Endothelial cell of umbilical vein (primary cell): ENCODE data around the gene ZYX. TPM values are rescaled to one million over a fixed set of nuclear protein-coding genes. Genes with fewer than 3 reads are reported as not detected.

Source experiments
- BruUV-seq: library from RNA; stranded (reverse); fragments of 400-500 nt; replicated peaks from 2 replicates; lab custom pipeline; 2021; lab: Mats Ljungman, UMichigan
- CTCF ChIA-PET: fragments of 300-600, 350-600 bp; sonication (Branson Sonifier 250); formaldehyde crosslinking; loops from one replicate; lab custom pipeline; 2021; ENCODE audit warnings: antibody characterized with exemption, inconsistent platforms; lab: Charles Lee
- POLR2A ChIA-PET: fragments of 300-600, 350-600 bp; sonication (Branson Sonifier 250); formaldehyde crosslinking; loops from one replicate; lab custom pipeline; 2021; ENCODE audit warnings: antibody characterized with exemption, inconsistent platforms; lab: Charles Lee
- DNase-seq: peaks from one replicate; pipeline ENCODE4 v3.0.0-alpha.2; 2011; ENCODE audit warnings: low read depth, low spot score
- FAIRE-seq: peaks from 2 replicates; lab custom pipeline; 2011; peaks lifted over from hg19 to GRCh38; lab: Jason Lieb, UNC
- H2AFZ ChIP-seq: 2 replicates; pipeline ENCODE4 v1.6.0; 2012; ENCODE audit warnings: low read depth, low read length, control low read depth, inconsistent platforms
- H3K27ac ChIP-seq: 2 replicates; pipeline ENCODE4 v1.5.1; 2011; ENCODE audit warnings: low read depth, mild to moderate bottlenecking, control low read depth, low read length, moderate library complexity; ENCODE audit not compliant: insufficient read depth
- H3K27me3 ChIP-seq, 2 experiments: 2 replicates each; pipeline versions ENCODE4 v1.6.0 to v1.6.1; 2011; ENCODE audit warnings: low read length in 2 of 2, mixed read lengths in 1 of 2; ENCODE audit not compliant: control insufficient read depth in 2 of 2, insufficient read depth in 2 of 2
- H3K36me3 ChIP-seq, 2 experiments: 2 replicates in 1 of 2; 3 replicates in 1 of 2; pipeline ENCODE4 v1.5.1; 2011; ENCODE audit warnings: low read length in 2 of 2, mild to moderate bottlenecking in 1 of 2, moderate library complexity in 1 of 2; ENCODE audit not compliant: control insufficient read depth in 2 of 2, insufficient read depth in 2 of 2; ENCODE audit errors: extremely low read depth in 1 of 2
- H3K4me1 ChIP-seq: 3 replicates; pipeline ENCODE4 v1.5.1; 2011; ENCODE audit warnings: mild to moderate bottlenecking, low read length; ENCODE audit not compliant: control insufficient read depth, insufficient read depth; ENCODE audit errors: extremely low read depth
- H3K4me2 ChIP-seq: 2 replicates; pipeline ENCODE4 v1.6.1; 2011; ENCODE audit warnings: low read length, control low read depth, mixed read lengths; ENCODE audit not compliant: insufficient read depth
- H3K4me3 ChIP-seq, 3 experiments: fragments of 200-600 bp in 1 of 3; sonication (generic), shearing (Covaris generic) in 1 of 3; replicated peaks in 1 of 3; 2 replicates each; pipeline ENCODE4 v1.5.1; 2011 to 2016; ENCODE audit warnings: control low read depth in 3 of 3, low read length in 3 of 3, mild to moderate bottlenecking in 2 of 3, inconsistent platforms in 1 of 3, low read depth in 1 of 3, moderate library complexity in 1 of 3; ENCODE audit not compliant: insufficient read depth in 1 of 3
- H3K79me2 ChIP-seq: 2 replicates; pipeline ENCODE4 v1.6.0; 2012; ENCODE audit warnings: low read length, inconsistent platforms; ENCODE audit not compliant: control insufficient read depth, insufficient read depth
- H3K9ac ChIP-seq: replicated peaks from 2 replicates; pipeline ENCODE3; 2011; ENCODE audit warnings: low read length, control low read depth; ENCODE audit not compliant: insufficient read depth; ENCODE audit errors: extremely low read depth
- H3K9me1 ChIP-seq: replicated peaks from 3 replicates; pipeline ENCODE4 v1.6.0; 2011; ENCODE audit warnings: mild to moderate bottlenecking, low read length; ENCODE audit not compliant: control insufficient read depth, insufficient read depth; ENCODE audit errors: extremely low read depth
- H3K9me3 ChIP-seq: replicated peaks from 2 replicates; pipeline ENCODE4 v1.5.1; 2012; ENCODE audit warnings: low read length, inconsistent platforms; ENCODE audit not compliant: control insufficient read depth, insufficient read depth
- H4K20me1 ChIP-seq: replicated peaks from 2 replicates; pipeline ENCODE3; 2011; ENCODE audit warnings: mild to moderate bottlenecking, low read length; ENCODE audit not compliant: control insufficient read depth, insufficient read depth; ENCODE audit errors: extremely low read depth
- EZH2 ChIP-seq: IDR thresholded peaks from 2 replicates; pipeline ENCODE4 v1.6.1; 2012; ENCODE audit warnings: borderline replicate concordance, low read depth, mild to moderate bottlenecking, moderate library complexity, low read length, inconsistent platforms; ENCODE audit not compliant: severe bottlenecking
- FOS ChIP-seq: IDR thresholded peaks from 2 replicates; pipeline ENCODE4 v1.6.1; 2011; ENCODE audit warnings: mild to moderate bottlenecking, low read length, moderate library complexity, borderline replicate concordance; ENCODE audit not compliant: insufficient read depth
- GATA2 ChIP-seq: IDR thresholded peaks from 2 replicates; pipeline ENCODE4 v1.7.0; 2011; ENCODE audit warnings: low read depth, mild to moderate bottlenecking, moderate library complexity, mixed read lengths, low read length; ENCODE audit not compliant: insufficient read length, insufficient read depth
- JUN ChIP-seq: IDR thresholded peaks from 2 replicates; pipeline ENCODE4 v1.6.1; 2011; ENCODE audit warnings: borderline replicate concordance, low read depth; ENCODE audit not compliant: insufficient read length, insufficient read depth
- MYC ChIP-seq: IDR thresholded peaks from one replicate; pipeline ENCODE4 v1.6.1; 2011; ENCODE audit warnings: mild to moderate bottlenecking, low read depth, low read length
- POLR2A ChIP-seq: IDR thresholded peaks from 2 replicates; pipeline ENCODE4 v1.6.1; 2012; ENCODE audit warnings: low read depth, mild to moderate bottlenecking, control low read depth, low read length
- POLR2AphosphoS5 ChIP-seq: IDR thresholded peaks from 2 replicates; pipeline ENCODE4 v1.6.1; 2012; ENCODE audit warnings: low read depth, mild to moderate bottlenecking, control low read depth, low read length, moderate library complexity; ENCODE audit not compliant: insufficient read depth
- dilution Hi-C: fragments of 300-500 bp; cut with MboI; formaldehyde crosslinking; loops from one replicate; pipeline ENCODE4 v1.15.0; 2019; ENCODE audit warnings: low sequenced_read_pairs; ENCODE audit not compliant: extremely low pct_ligation_motif_present
- intact Hi-C: fragments of 100-400 bp; cut with micrococcal nuclease; formaldehyde crosslinking; loops from one replicate; pipeline ENCODE4 v1.10.0; 2022
- polyA plus RNA-seq, 4 experiments: library from polyadenylated mRNA; depleted of rRNA in 3 of 4; stranded (reverse) in 3 of 4; unstranded in 1 of 4; fragments of >200 nt; gene quantifications; 2 replicates each; pipeline versions ENCODE4 v1.2.1 to v1.2.3, GENCODE V29; 2011 to 2012; ENCODE audit warnings: missing spikeins in 1 of 4
- total RNA-seq: library from RNA; stranded (reverse); gene quantifications from 2 replicates; pipeline ENCODE4 v1.2.3, GENCODE V29; 2021

The ZYX gene
- total and polyA plus RNA-seq, 2 donors (not counting 3 experiments of a cell fraction or from before 2014, with no cell fraction given): 196 to 545 TPM

GRCh38 chr7:143362131-143363015, 18.8 kb upstream of the ZYX start, which contains the start of gene FAM131B:
TSS of gene FAM131B (minus strand) at chr7:143362713. CDS start at chr7:143362603, 110 bp downstream.
- no peak within 1 kb of the TSS for H3K9ac ChIP-seq
- peak within 1 kb of the TSS; percentile 91 for H2AFZ ChIP-seq
- peak; percentile 69 for FAIRE-seq
- intact Hi-C loops (loop anchor here (2.0 to 5.0 kb wide), 2 partner anchors 18 to 55 kb away; no protein-coding TSS in a partner anchor), dilution Hi-C loops (no loop called here)
- H3K4me1 ChIP-seq: no peaks in the 10 kb centered on the region
- CTCF ChIA-PET: no interaction called here
- H3K79me2 ChIP-seq: no peaks in the 10 kb centered on the region
- POLR2A ChIA-PET: no interaction called here
- H3K36me3 ChIP-seq: no peaks in the 10 kb centered on the region
- peaks cover 26 to 42% of the 10 kb centered on the region in 2 experiments for H3K27me3 ChIP-seq
- H3K27ac ChIP-seq: no peak within 1 kb of the TSS
- TF ChIP-seq POLR2A (no peak), EZH2 (peak; percentile 89), POLR2AphosphoS5 (no peak), JUN (no peak), FOS (no peak), MYC (no peak), GATA2 (no peak)
- peak within 1 kb of the TSS; percentile 38 for H3K4me2 ChIP-seq
- no peaks in the 10 kb centered on the region for H3K9me1 ChIP-seq
- peak within 1 kb of the TSS; percentile 43 to 51 (median 45) for H3K4me3 ChIP-seq
- no peak for DNase-seq
- BruUV-seq: no TSS peak
- no peaks in the 10 kb centered on the region for H4K20me1 ChIP-seq
- no peaks in the 10 kb centered on the region for H3K9me3 ChIP-seq
